SK-N-SH treated with all-trans-retinoic acid at 6 μM for 48 hours (cell line): ENCODE results near the gene ARFGEF2.

Experiments used
- ATAC-seq: fragments of 200-7000 bp; cut with Tn5 transposase; 3 replicates; pipeline ENCODE4 v1.9.1; 2020; ENCODE audit warnings: mild to moderate bottlenecking, moderate library complexity
- ARNTL ChIP-seq: fragments of 450-650 bp; formaldehyde crosslinking; IDR thresholded peaks from 2 replicates; pipeline ENCODE4 v1.5.0; 2020; ENCODE audit warnings: low read depth, mild to moderate bottlenecking, moderate library complexity, borderline replicate concordance
- BACH2 ChIP-seq: fragments of 250-450 bp; sonication (Bioruptor Pico); IDR thresholded peaks from 2 replicates; pipeline ENCODE4 v1.9.0; 2021; ENCODE audit warnings: mild to moderate bottlenecking, borderline replicate concordance
- CSDC2 ChIP-seq: fragments of 250-450 bp; sonication (Bioruptor Pico); IDR thresholded peaks from 2 replicates; pipeline ENCODE4 v1.5.0; 2020; ENCODE audit warnings: mild to moderate bottlenecking, moderate library complexity
- ESRRG ChIP-seq: fragments of 250-450 bp; sonication (Bioruptor Pico); IDR thresholded peaks from 2 replicates; pipeline ENCODE4 v1.6.1; 2021; ENCODE audit warnings: mild to moderate bottlenecking
- GLIS3 ChIP-seq: fragments of 250-450 bp; sonication (Bioruptor Pico); IDR thresholded peaks from 2 replicates; pipeline ENCODE4 v1.5.0; 2020; ENCODE audit warnings: mild to moderate bottlenecking, moderate library complexity
- ISL1 ChIP-seq: fragments of 250-450 bp; sonication (Bioruptor Pico); IDR thresholded peaks from 2 replicates; pipeline ENCODE4 v2.1.2; 2022; ENCODE audit warnings: mild to moderate bottlenecking, moderate library complexity
- OSR1 ChIP-seq: fragments of 250-450 bp; sonication (Bioruptor Pico); IDR thresholded peaks from 2 replicates; pipeline ENCODE4 v1.8.0; 2022; ENCODE audit warnings: moderate library complexity, mild to moderate bottlenecking, inconsistent platforms
- PPARA ChIP-seq: fragments of 250-450 bp; sonication (Bioruptor Pico); IDR thresholded peaks from 2 replicates; pipeline ENCODE4 v1.5.0; 2020; ENCODE audit warnings: mild to moderate bottlenecking, borderline replicate concordance
- RARB ChIP-seq: fragments of 250-450 bp; sonication (Bioruptor Pico); IDR thresholded peaks from 2 replicates; pipeline ENCODE4 v1.8.0; 2021; ENCODE audit warnings: mild to moderate bottlenecking, moderate library complexity
- SNAI2 ChIP-seq: fragments of 250-450 bp; sonication (Bioruptor Pico); IDR thresholded peaks from 2 replicates; pipeline ENCODE4 v1.5.0; 2020; ENCODE audit warnings: mild to moderate bottlenecking, moderate library complexity
- TCF4 ChIP-seq: fragments of 250-450 bp; sonication (Bioruptor Pico); IDR thresholded peaks from 2 replicates; pipeline ENCODE4 v1.8.0; 2021; ENCODE audit warnings: mild to moderate bottlenecking, moderate library complexity, borderline replicate concordance
- TOX ChIP-seq: fragments of 250-450 bp; sonication (Bioruptor Pico); IDR thresholded peaks from 2 replicates; pipeline ENCODE4 v1.8.0; 2021; ENCODE audit warnings: mild to moderate bottlenecking, moderate library complexity, borderline replicate concordance
- ZC3H10 ChIP-seq: fragments of 250-450 bp; sonication (Bioruptor Pico); IDR thresholded peaks from 2 replicates; pipeline ENCODE4 v1.5.1; 2021; ENCODE audit warnings: mild to moderate bottlenecking, moderate library complexity
- ZFP3 ChIP-seq: fragments of 250-450 bp; sonication (Bioruptor Pico); IDR thresholded peaks from 2 replicates; pipeline ENCODE4 v1.5.0; 2020; ENCODE audit warnings: mild to moderate bottlenecking, moderate library complexity
- ZFP30 ChIP-seq: fragments of 450-650 bp; formaldehyde crosslinking; IDR thresholded peaks from 2 replicates; pipeline ENCODE4 v1.5.0; 2022; ENCODE audit warnings: mild to moderate bottlenecking, moderate library complexity
- ZNF565 ChIP-seq: fragments of 450-650 bp; formaldehyde crosslinking; conservative IDR thresholded peaks from 2 replicates; pipeline ENCODE4 v1.5.0; 2020; ENCODE audit warnings: low read depth, mild to moderate bottlenecking, moderate library complexity
- ZNF70 ChIP-seq: fragments of 450-650 bp; formaldehyde crosslinking; IDR thresholded peaks from 2 replicates; pipeline ENCODE4 v1.5.0; 2020; ENCODE audit warnings: mild to moderate bottlenecking, moderate library complexity
- ZNF8 ChIP-seq: fragments of 450-650 bp; formaldehyde crosslinking; IDR thresholded peaks from 2 replicates; pipeline ENCODE4 v1.5.0; 2020; ENCODE audit warnings: mild to moderate bottlenecking, moderate library complexity
- TF ChIP-seq, protein P1 (sequence below): fragments of 250-450 bp; sonication (Bioruptor Pico); IDR thresholded peaks from 2 replicates; pipeline ENCODE4 v1.5.1; 2020; ENCODE audit warnings: low read depth, mild to moderate bottlenecking, moderate library complexity
- TF ChIP-seq, protein P2 (sequence below): fragments of 250-450 bp; sonication (Bioruptor Pico); IDR thresholded peaks from 2 replicates; pipeline ENCODE4 v1.5.0; 2020; ENCODE audit warnings: mild to moderate bottlenecking, moderate library complexity
- TF ChIP-seq, protein P3 (sequence below): fragments of 250-450 bp; sonication (Bioruptor Pico); IDR thresholded peaks from 2 replicates; pipeline ENCODE4 v1.5.1; 2021; ENCODE audit warnings: mild to moderate bottlenecking, moderate library complexity

The ARFGEF2 gene

DNA sequence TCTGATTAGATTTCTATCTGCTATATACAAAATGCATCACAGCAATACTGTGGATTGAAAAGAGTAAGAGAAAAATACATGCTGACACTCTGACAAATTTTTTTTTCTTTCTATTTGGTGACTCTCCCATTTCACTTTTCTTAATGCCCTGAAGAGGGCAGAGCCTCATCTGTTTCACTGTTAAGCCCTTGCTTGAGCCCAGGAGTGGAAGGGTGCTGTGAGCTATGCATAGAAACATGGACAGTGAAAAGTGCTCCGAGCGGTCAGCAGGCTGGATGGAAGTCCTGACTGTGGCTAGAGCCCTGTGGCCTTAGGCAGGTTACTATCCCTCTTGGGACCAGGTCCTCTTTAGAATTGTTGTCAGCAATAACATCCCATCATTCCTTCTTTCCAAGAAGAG lies 107.2 kb downstream of the ARFGEF2 start (continued):
- TF ChIP-seq ESRRG (CRISPR knock-in tag) = no peak
- no peak for TF ChIP-seq RARB (CRISPR knock-in tag)
- no peak for TF ChIP-seq ISL1 (CRISPR knock-in tag)
- TF ChIP-seq, protein P1, sequence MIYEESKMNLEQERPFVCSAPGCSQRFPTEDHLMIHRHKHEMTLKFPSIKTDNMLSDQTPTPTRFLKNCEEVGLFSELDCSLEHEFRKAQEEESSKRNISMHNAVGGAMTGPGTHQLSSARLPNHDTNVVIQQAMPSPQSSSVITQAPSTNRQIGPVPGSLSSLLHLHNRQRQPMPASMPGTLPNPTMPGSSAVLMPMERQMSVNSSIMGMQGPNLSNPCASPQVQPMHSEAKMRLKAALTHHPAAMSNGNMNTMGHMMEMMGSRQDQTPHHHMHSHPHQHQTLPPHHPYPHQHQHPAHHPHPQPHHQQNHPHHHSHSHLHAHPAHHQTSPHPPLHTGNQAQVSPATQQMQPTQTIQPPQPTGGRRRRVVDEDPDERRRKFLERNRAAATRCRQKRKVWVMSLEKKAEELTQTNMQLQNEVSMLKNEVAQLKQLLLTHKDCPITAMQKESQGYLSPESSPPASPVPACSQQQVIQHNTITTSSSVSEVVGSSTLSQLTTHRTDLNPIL = no peak
- TF ChIP-seq GLIS3 (CRISPR knock-in tag) = no peak
- no peak for TF ChIP-seq ZNF8 (CRISPR knock-in tag)

DNA sequence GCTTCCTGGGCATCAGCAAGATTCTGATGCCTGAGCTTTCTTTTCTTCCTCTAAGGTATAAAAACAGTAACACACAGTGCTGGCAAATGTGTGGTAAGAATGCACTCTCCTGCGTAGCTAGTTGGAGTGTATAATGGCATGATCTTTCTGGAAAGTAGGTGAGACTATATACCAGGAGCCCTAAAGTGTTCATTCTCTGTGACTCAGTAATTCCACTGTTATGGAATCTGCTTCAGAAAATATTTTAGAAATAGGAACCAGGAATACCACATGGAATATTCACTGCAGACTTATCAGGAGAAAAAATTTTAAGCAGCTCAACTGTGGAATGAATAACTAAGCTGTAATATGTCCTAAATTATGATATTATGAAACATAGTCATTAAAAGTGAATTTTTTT lies 107.7 kb downstream of the ARFGEF2 start:
- TF ChIP-seq ZNF565 (CRISPR knock-in tag) (no peak), OSR1 (no peak), ZFP30 (CRISPR knock-in tag) (no peak), TOX (CRISPR knock-in tag) (no peak), ESRRG (CRISPR knock-in tag) (no peak)
- TF ChIP-seq, protein P2, sequence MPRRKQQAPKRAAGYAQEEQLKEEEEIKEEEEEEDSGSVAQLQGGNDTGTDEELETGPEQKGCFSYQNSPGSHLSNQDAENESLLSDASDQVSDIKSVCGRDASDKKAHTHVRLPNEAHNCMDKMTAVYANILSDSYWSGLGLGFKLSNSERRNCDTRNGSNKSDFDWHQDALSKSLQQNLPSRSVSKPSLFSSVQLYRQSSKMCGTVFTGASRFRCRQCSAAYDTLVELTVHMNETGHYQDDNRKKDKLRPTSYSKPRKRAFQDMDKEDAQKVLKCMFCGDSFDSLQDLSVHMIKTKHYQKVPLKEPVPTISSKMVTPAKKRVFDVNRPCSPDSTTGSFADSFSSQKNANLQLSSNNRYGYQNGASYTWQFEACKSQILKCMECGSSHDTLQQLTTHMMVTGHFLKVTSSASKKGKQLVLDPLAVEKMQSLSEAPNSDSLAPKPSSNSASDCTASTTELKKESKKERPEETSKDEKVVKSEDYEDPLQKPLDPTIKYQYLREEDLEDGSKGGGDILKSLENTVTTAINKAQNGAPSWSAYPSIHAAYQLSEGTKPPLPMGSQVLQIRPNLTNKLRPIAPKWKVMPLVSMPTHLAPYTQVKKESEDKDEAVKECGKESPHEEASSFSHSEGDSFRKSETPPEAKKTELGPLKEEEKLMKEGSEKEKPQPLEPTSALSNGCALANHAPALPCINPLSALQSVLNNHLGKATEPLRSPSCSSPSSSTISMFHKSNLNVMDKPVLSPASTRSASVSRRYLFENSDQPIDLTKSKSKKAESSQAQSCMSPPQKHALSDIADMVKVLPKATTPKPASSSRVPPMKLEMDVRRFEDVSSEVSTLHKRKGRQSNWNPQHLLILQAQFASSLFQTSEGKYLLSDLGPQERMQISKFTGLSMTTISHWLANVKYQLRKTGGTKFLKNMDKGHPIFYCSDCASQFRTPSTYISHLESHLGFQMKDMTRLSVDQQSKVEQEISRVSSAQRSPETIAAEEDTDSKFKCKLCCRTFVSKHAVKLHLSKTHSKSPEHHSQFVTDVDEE (CRISPR knock-in tag) = no peak
- ATAC-seq = peak; percentile 58

DNA sequence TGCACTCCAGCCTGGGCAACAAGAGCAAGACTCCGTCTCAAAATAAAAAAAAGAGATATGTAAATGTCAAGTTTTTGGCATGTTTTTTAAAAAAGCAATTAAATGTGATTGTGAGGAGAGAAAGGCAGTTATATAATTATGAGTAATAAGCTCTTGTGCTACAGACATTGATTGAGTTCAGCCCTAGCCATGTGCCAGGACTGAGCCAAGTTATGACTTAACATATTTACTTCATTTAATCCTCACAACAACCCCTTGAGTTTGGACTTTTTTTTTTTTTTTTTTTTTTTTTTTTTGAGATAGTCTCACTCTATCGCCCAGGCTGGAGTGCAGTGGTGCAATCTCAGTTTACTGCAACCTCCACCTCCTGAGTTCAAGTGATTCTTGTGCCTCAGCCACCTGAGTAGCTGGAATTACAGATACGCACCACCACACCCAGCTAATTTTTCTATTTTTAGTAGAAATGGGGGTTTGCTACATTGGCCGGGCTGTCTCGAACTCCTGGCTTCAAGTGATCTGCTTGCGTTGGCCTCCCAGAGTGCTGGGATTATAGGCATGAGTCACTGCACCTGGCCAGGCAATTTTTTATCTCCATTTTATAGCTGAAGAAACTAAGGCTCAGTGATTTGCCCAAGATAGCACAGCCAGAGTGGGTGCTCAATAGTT lies 109.6 kb downstream of the ARFGEF2 start:
- TF ChIP-seq SNAI2 (CRISPR knock-in tag) (no peak), ARNTL (CRISPR knock-in tag) (no peak), OSR1 (no peak), PPARA (CRISPR knock-in tag) (no peak), GLIS3 (CRISPR knock-in tag) (no peak), RARB (CRISPR knock-in tag) (no peak), ISL1 (CRISPR knock-in tag) (no peak)
- TF ChIP-seq, protein P3, sequence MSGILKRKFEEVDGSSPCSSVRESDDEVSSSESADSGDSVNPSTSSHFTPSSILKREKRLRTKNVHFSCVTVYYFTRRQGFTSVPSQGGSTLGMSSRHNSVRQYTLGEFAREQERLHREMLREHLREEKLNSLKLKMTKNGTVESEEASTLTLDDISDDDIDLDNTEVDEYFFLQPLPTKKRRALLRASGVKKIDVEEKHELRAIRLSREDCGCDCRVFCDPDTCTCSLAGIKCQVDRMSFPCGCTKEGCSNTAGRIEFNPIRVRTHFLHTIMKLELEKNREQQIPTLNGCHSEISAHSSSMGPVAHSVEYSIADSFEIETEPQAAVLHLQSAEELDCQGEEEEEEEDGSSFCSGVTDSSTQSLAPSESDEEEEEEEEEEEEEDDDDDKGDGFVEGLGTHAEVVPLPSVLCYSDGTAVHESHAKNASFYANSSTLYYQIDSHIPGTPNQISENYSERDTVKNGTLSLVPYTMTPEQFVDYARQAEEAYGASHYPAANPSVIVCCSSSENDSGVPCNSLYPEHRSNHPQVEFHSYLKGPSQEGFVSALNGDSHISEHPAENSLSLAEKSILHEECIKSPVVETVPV (CRISPR knock-in tag) = no peak
- TF ChIP-seq, all 23 proteins: peak for 0
- no peak for ATAC-seq

DNA sequence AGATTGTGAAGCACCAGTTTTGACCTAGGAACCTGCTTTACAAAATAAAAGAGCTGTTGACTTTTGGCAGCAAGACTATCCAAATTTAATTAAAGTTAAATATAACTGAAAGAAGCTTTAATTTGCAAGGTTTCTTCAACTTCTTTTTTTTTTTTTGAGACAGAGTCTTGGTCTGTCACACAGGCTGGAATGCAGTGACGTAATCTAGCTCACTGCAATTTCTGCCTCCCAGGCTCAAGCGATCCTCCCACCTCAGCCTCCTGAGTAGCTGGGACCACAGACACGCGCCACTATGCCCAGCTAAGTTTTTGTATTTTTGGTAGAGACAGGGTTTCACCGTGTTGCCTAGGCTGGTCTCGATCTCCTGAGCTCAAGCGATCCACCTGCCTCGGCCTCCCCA lies 110.9 kb downstream of the ARFGEF2 start:
- TF ChIP-seq ESRRG (CRISPR knock-in tag) = no peak
- no peak for TF ChIP-seq TOX (CRISPR knock-in tag)
- no peak for TF ChIP-seq ZC3H10
- TF ChIP-seq CSDC2 = no peak
- TF ChIP-seq ZFP3 = no peak
- TF ChIP-seq TCF4 (CRISPR knock-in tag) = no peak
- TF ChIP-seq, all 23 proteins: peak for 0
- ATAC-seq = no peak

DNA sequence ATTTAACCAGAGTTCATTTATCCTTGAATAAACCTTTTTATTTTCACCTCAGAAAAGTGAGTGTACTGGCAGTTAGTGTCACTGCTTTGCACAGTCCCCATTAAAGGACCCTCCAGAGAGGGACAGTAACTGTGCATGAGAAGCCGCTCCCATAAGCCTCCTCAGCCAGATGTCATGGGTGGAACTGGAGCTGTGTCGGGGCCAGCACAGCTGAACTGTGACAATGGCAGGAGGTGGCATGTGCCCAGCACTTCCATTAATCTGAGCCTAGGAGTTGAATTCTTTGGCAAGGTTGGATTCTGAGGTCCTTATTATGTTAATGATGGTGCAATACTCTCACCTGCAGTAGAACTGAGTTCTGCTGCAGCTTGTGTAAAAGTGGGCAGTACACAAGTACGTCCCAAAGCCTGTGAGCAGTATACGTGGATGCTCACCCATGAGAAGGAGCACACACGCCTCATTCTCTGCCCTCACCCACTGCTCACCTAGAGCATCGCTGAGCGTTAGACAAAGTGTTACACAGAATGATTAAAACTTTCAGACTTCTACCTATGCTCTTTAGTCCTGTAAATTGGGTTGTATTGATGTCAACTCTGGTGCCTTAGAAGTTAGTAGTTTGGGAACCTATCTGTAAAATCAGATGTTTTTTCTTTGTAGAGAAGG lies 112.7 kb downstream of the ARFGEF2 start:
- no peak for ATAC-seq
- TF ChIP-seq CSDC2 = no peak
- TF ChIP-seq, all 23 proteins: peak for 0

DNA sequence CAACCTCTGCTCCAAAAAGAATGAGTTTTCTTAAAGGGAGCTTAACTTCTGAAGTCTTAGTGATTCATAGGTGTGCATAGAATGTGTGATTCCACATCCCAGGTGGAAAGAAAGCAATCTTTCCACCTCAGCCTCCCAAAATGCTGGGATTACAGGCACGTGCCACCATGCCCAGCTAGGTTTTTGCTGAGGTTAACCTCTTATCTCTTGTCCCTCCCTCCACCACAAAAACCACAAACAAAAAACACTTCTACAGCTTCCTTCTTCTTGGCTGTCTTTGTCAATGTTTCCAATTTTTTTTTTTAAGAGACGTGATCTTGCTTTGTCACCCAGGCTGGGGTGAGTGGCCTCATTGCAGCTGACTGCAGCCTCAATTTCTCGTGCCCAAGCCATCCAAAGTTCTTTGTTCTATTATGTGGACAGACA lies 116.5 kb downstream of the ARFGEF2 start:
- no peak for ATAC-seq
- TF ChIP-seq ZFP3 = no peak
- TF ChIP-seq ARNTL (CRISPR knock-in tag) = no peak
- TF ChIP-seq GLIS3 (CRISPR knock-in tag) = no peak
- TF ChIP-seq ZNF8 (CRISPR knock-in tag) = no peak
- TF ChIP-seq, protein P2 (CRISPR knock-in tag) = no peak
- no peak for TF ChIP-seq ESRRG (CRISPR knock-in tag)
- TF ChIP-seq TOX (CRISPR knock-in tag) = no peak
- TF ChIP-seq ZFP30 (CRISPR knock-in tag) = no peak
- TF ChIP-seq SNAI2 (CRISPR knock-in tag) = no peak
- TF ChIP-seq, protein P1 = no peak
- TF ChIP-seq PPARA (CRISPR knock-in tag) = no peak
- TF ChIP-seq BACH2 = no peak
- no peak for TF ChIP-seq OSR1
- no peak for TF ChIP-seq ZNF70 (CRISPR knock-in tag)
